ENCODE data around the gene RNPEP. TPM values are rescaled to one million over a fixed set of nuclear protein-coding genes. Genes with fewer than 3 reads are reported as not detected.

Gene RNPEP
- 85.6 to 92.9 TPM (median 88.3 TPM) in 5 replicates for total RNA-seq (2022; extraction: Qiagen RNA extraction)

GRCh38 chr1:201982623-201983379 lies at the start of gene RNPEP:
TSS of gene RNPEP (plus strand) at chr1:201982648. CDS start at chr1:201982667, 19 bp downstream.

GRCh38 chr1:201946224-201946908 lies 36.1 kb upstream of the RNPEP start, which contains the start of gene LMOD1:
TSS of gene LMOD1 (minus strand) at chr1:201946548. CDS start at chr1:201946340, 208 bp downstream.

GRCh38 chr1:201955009-201955728 lies 27.3 kb upstream of the RNPEP start, which contains the start of gene TIMM17A:
TSS of gene TIMM17A (plus strand) at chr1:201955503. CDS start at chr1:201955527, 24 bp downstream.

GRCh38 chr1:202010180-202011015 lies 27.9 kb downstream of the RNPEP start, which contains the start of gene ELF3:
TSS of gene ELF3 (plus strand) at chr1:202010587. CDS start at chr1:202011137, 550 bp downstream.

Other genes with a start within 250 kb of the RNPEP start
- 24.9 to 42.6 TPM (median 41.7 TPM) in 5 replicates for gene IPO9, start 153.5 kb upstream of the RNPEP start, total RNA-seq (2022; extraction: Qiagen RNA extraction)
- gene SHISA4, start 93.8 kb upstream of the RNPEP start, total RNA-seq (2022; extraction: Qiagen RNA extraction), result 10.7 to 19.4 TPM (median 17.9 TPM) in 5 replicates
- gene LMOD1, start 36.1 kb upstream of the RNPEP start, total RNA-seq (2022; extraction: Qiagen RNA extraction), result not detected in 5 replicates
- gene TIMM17A, start 27.1 kb upstream of the RNPEP start, total RNA-seq (2022; extraction: Qiagen RNA extraction), result 93.4 to 156 TPM (median 98.8 TPM) in 5 replicates
- gene ELF3, start 27.9 kb downstream of the RNPEP start, total RNA-seq (2022; extraction: Qiagen RNA extraction), result 183 to 288 TPM (median 257 TPM) in 5 replicates
- gene GPR37L1, start 140.3 kb downstream of the RNPEP start, total RNA-seq (2022; extraction: Qiagen RNA extraction), result 0.10 to 0.19 TPM (median 0.16 TPM) in 5 replicates
- gene ARL8A, start 162.1 kb downstream of the RNPEP start, total RNA-seq (2022; extraction: Qiagen RNA extraction), result 39.8 to 53.3 TPM (median 46.4 TPM) in 5 replicates
- 0.07 to 0.10 TPM in 2 of 5 replicates, not detected in the others for gene PTPN7, start 178.0 kb downstream of the RNPEP start, total RNA-seq (2022; extraction: Qiagen RNA extraction)
- gene LGR6, start 211.2 kb downstream of the RNPEP start, total RNA-seq (2022; extraction: Qiagen RNA extraction), result 0.35 to 1.1 TPM (median 0.55 TPM) in 5 replicates